ENCODE data around the gene RET.
"Not testable (repeated sequence)": the region's sequence is repeated elsewhere in the genome, so short reads cannot be mapped to it uniquely, and the experiment has no call there.

The RET gene

GRCh38 chr10:43138757-43139241 lies 61.9 kb downstream of the RET start:
- H4K8ac ChIP-seq (ENCODE audit: low read depth, low read length): no peak overlapping the region
- WGBS (ENCODE audit: extremely low coverage, insufficient coverage, low lambda C conversion rate): no CpG with 5 or more reads among the region's 22 CpGs
- peak; percentile 32 for DNase-seq
- no peak overlapping the region for H4K5ac ChIP-seq (ENCODE audit: low read length)
- no peak overlapping the region for H2AK5ac ChIP-seq (ENCODE audit: low read length)
- H3K27me3 ChIP-seq (ENCODE audit: insufficient read depth, low read length, poor library complexity): no peaks in the 10 kb centered on the region
- peaks cover 5% of the 10 kb centered on the region for H3K79me1 ChIP-seq (ENCODE audit: low read length)
- H3K27ac ChIP-seq (ENCODE audit: low read depth, low read length): peak overlapping the region; percentile 39
- H2BK120ac ChIP-seq (ENCODE audit: low read depth, low read length): no peak overlapping the region
- H2BK5ac ChIP-seq (ENCODE audit: low read length): no peak overlapping the region
- no peaks in the 10 kb centered on the region for H3K36me3 ChIP-seq (ENCODE audit: control insufficient read depth, insufficient read depth, low read length)
- peak overlapping the region; percentile 61 for H3K4me2 ChIP-seq (ENCODE audit: low read length)
- no peak overlapping the region for H3K23ac ChIP-seq (ENCODE audit: low read length)
- peak overlapping the region; percentile 82 for H3K18ac ChIP-seq (ENCODE audit: low read length)
- peaks cover 3% of the 10 kb centered on the region for H3K79me2 ChIP-seq (ENCODE audit: control insufficient read depth, insufficient read depth, low read length)
- no peak overlapping the region for H2BK15ac ChIP-seq (replicated peaks; ENCODE audit: low read depth)
- H3K4ac ChIP-seq (ENCODE audit: low read depth, low read length): no peak overlapping the region
- H3K4me3 ChIP-seq (ENCODE audit: low read length): peak overlapping the region; percentile 67
- peak overlapping the region; percentile 47 for H3K56ac ChIP-seq (ENCODE audit: low read length)
- H3K4me1 ChIP-seq (ENCODE audit: control insufficient read depth, low read depth, low read length): no peaks in the 10 kb centered on the region
- H3K9ac ChIP-seq (ENCODE audit: low read length): peak overlapping the region; percentile 56

DNA sequence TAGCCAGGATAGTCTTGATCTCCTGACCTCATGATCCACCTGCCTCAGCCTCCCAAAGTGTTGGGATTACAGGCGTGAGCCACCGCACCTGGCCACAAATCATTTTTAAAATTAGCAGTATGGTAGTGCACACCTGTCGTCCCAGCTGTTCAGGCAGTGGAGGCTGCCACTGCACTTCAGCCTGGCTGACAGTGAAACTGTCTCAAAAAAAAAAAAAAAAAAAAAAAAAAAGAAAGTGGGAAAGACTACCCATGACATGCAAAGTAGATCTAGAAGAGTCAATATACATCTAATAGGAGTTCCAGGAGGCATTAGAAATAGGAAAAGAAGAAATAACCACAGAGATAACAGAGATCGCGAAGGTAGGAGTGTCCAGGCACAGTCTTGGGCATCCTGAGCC lies 64.6 kb downstream of the RET start:
- Histone ChIP-seq H3K4ac (ENCODE audit: low read depth, low read length) (no peak overlapping the region), H2BK15ac (replicated peaks; ENCODE audit: low read depth) (no peak overlapping the region), H3K27ac (ENCODE audit: low read depth, low read length) (no peak overlapping the region), H4K8ac (ENCODE audit: low read depth, low read length) (no peak overlapping the region), H2BK5ac (ENCODE audit: low read length) (no peak overlapping the region), H2AK5ac (ENCODE audit: low read length) (no peak overlapping the region), H2BK120ac (ENCODE audit: low read depth, low read length) (no peak overlapping the region), H3K9ac (ENCODE audit: low read length) (no peak overlapping the region), H3K4me2 (ENCODE audit: low read length) (no peak overlapping the region), H3K27me3 (ENCODE audit: insufficient read depth, low read length, poor library complexity) (no peaks in the 10 kb centered on the region), H4K5ac (ENCODE audit: low read length) (no peak overlapping the region), H3K79me2 (ENCODE audit: control insufficient read depth, insufficient read depth, low read length) (peaks cover 3% of the 10 kb centered on the region), H3K4me3 (ENCODE audit: low read length) (no peak overlapping the region), H3K79me1 (ENCODE audit: low read length) (peaks cover 5% of the 10 kb centered on the region), H3K36me3 (ENCODE audit: control insufficient read depth, insufficient read depth, low read length) (no peaks in the 10 kb centered on the region), H3K23ac (ENCODE audit: low read length) (no peak overlapping the region), H3K56ac (ENCODE audit: low read length) (no peak overlapping the region), H3K18ac (ENCODE audit: low read length) (no peak overlapping the region), H3K4me1 (ENCODE audit: control insufficient read depth, low read depth, low read length) (no peaks in the 10 kb centered on the region)
- no peak for DNase-seq
- no CpG with 5 or more reads among the region's 5 CpGs for WGBS (ENCODE audit: extremely low coverage, insufficient coverage, low lambda C conversion rate)

- Histone ChIP-seq H4K5ac (ENCODE audit: low read length) (no peak overlapping the region), H3K56ac (ENCODE audit: low read length) (no peak overlapping the region), H2BK5ac (ENCODE audit: low read length) (no peak overlapping the region), H3K4me2 (ENCODE audit: low read length) (no peak overlapping the region), H3K4me1 (ENCODE audit: control insufficient read depth, low read depth, low read length) (no peaks in the 10 kb centered on the region), H3K18ac (ENCODE audit: low read length) (no peak overlapping the region), H3K23ac (ENCODE audit: low read length) (no peak overlapping the region), H3K27ac (ENCODE audit: low read depth, low read length) (no peak overlapping the region), H4K8ac (ENCODE audit: low read depth, low read length) (no peak overlapping the region), H3K9ac (ENCODE audit: low read length) (no peak overlapping the region), H2BK120ac (ENCODE audit: low read depth, low read length) (no peak overlapping the region), H2AK5ac (ENCODE audit: low read length) (no peak overlapping the region), H3K79me2 (ENCODE audit: control insufficient read depth, insufficient read depth, low read length) (peaks cover 3% of the 10 kb centered on the region), H3K4ac (ENCODE audit: low read depth, low read length) (no peak overlapping the region), H3K27me3 (ENCODE audit: insufficient read depth, low read length, poor library complexity) (no peaks in the 10 kb centered on the region), H2BK15ac (replicated peaks; ENCODE audit: low read depth) (no peak overlapping the region), H3K4me3 (ENCODE audit: low read length) (no peak overlapping the region), H3K79me1 (ENCODE audit: low read length) (peaks cover 5% of the 10 kb centered on the region), H3K36me3 (ENCODE audit: control insufficient read depth, insufficient read depth, low read length) (no peaks in the 10 kb centered on the region)
- no CpG with 5 or more reads among the region's 6 CpGs for WGBS (ENCODE audit: extremely low coverage, insufficient coverage, low lambda C conversion rate)
- DNase-seq: no peak
Measured at GRCh38 chr10:43145311-43145710, 68.4 kb downstream of the RET start.

DNA sequence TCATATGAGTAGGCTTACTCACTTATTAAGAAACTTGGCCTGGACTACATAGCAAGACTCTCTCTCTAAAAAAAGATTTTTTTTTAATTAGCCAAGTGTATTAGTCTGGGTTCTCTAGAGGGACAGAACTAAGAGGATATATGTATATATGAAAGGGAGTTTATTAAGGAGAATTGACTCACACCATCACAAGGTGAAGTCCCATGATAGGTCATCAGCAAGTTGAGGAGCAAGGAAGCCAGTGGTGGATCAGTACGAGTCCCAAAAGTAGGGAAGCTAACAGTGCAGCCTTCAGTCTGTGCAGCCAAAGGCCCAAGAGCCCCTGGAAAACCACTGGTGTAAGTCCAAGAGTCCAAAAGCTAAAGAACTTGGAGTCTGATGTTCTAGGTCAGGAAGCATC lies 69.1 kb downstream of the RET start:
- not testable (repeated sequence) for H3K23ac ChIP-seq (ENCODE audit: low read length); H2BK120ac ChIP-seq (ENCODE audit: low read depth, low read length); H3K36me3 ChIP-seq (ENCODE audit: control insufficient read depth, insufficient read depth, low read length); H2AK5ac ChIP-seq (ENCODE audit: low read length); H2BK15ac ChIP-seq (replicated peaks; ENCODE audit: low read depth); H3K4me3 ChIP-seq (ENCODE audit: low read length); H3K56ac ChIP-seq (ENCODE audit: low read length); H3K18ac ChIP-seq (ENCODE audit: low read length); H3K27me3 ChIP-seq (ENCODE audit: insufficient read depth, low read length, poor library complexity); H4K5ac ChIP-seq (ENCODE audit: low read length); H3K9ac ChIP-seq (ENCODE audit: low read length); H3K4me1 ChIP-seq (ENCODE audit: control insufficient read depth, low read depth, low read length); H3K79me1 ChIP-seq (ENCODE audit: low read length); H3K79me2 ChIP-seq (ENCODE audit: control insufficient read depth, insufficient read depth, low read length); H3K4me2 ChIP-seq (ENCODE audit: low read length); H4K8ac ChIP-seq (ENCODE audit: low read depth, low read length); DNase-seq; H3K4ac ChIP-seq (ENCODE audit: low read depth, low read length); H3K27ac ChIP-seq (ENCODE audit: low read depth, low read length); H2BK5ac ChIP-seq (ENCODE audit: low read length)
- WGBS (ENCODE audit: extremely low coverage, insufficient coverage, low lambda C conversion rate): no CpG with 5 or more reads among the region's 1 CpG

DNA sequence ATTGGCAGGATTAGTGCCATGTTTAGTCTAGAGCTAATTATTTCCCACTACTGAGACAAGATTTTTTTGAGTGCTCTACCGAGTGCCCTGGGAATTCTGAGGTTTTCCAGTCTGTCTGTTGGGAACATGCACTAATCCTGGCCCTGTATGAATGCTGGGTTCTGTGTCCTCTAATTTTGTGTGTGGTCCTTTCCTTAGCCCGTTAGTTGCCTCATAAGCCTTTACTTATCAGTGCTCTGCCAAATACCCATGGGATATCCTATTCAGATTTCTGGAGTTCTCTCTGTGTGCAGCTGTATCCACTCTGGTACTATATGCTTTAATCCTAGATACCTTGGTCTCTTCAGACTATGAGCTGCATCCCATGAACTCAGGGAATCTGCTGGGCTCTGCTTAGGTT lies 74.5 kb downstream of the RET start:
- DNase-seq: no peak
- no CpG with 5 or more reads among the region's 2 CpGs for WGBS (ENCODE audit: extremely low coverage, insufficient coverage, low lambda C conversion rate)
- no peaks in the 10 kb centered on the region for H3K79me2 ChIP-seq (ENCODE audit: control insufficient read depth, insufficient read depth, low read length)
- no peak overlapping the region for H3K56ac ChIP-seq (ENCODE audit: low read length)
- no peak overlapping the region for H3K4me3 ChIP-seq (ENCODE audit: low read length)
- no peaks in the 10 kb centered on the region for H3K36me3 ChIP-seq (ENCODE audit: control insufficient read depth, insufficient read depth, low read length)
- no peak overlapping the region for H3K9ac ChIP-seq (ENCODE audit: low read length)
- no peak overlapping the region for H2BK120ac ChIP-seq (ENCODE audit: low read depth, low read length)
- H3K18ac ChIP-seq (ENCODE audit: low read length): no peak overlapping the region
- no peak overlapping the region for H2BK15ac ChIP-seq (replicated peaks; ENCODE audit: low read depth)
- H3K4ac ChIP-seq (ENCODE audit: low read depth, low read length): no peak overlapping the region
- H3K27ac ChIP-seq (ENCODE audit: low read depth, low read length): no peak overlapping the region
- no peak overlapping the region for H3K4me2 ChIP-seq (ENCODE audit: low read length)
- H3K79me1 ChIP-seq (ENCODE audit: low read length): no peaks in the 10 kb centered on the region
- H2AK5ac ChIP-seq (ENCODE audit: low read length): no peak overlapping the region
- no peak overlapping the region for H2BK5ac ChIP-seq (ENCODE audit: low read length)
- no peak overlapping the region for H4K5ac ChIP-seq (ENCODE audit: low read length)
- no peak overlapping the region for H4K8ac ChIP-seq (ENCODE audit: low read depth, low read length)
- no peaks in the 10 kb centered on the region for H3K27me3 ChIP-seq (ENCODE audit: insufficient read depth, low read length, poor library complexity)
- H3K23ac ChIP-seq (ENCODE audit: low read length): no peak overlapping the region
- no peaks in the 10 kb centered on the region for H3K4me1 ChIP-seq (ENCODE audit: control insufficient read depth, low read depth, low read length)

- Histone ChIP-seq H3K4me1 (ENCODE audit: control insufficient read depth, low read depth, low read length) (no peaks in the 10 kb centered on the region), H3K23ac (ENCODE audit: low read length) (no peak overlapping the region), H3K56ac (ENCODE audit: low read length) (no peak overlapping the region), H3K9ac (ENCODE audit: low read length) (no peak overlapping the region), H3K27me3 (ENCODE audit: insufficient read depth, low read length, poor library complexity) (no peaks in the 10 kb centered on the region), H3K4ac (ENCODE audit: low read depth, low read length) (no peak overlapping the region), H2BK15ac (replicated peaks; ENCODE audit: low read depth) (no peak overlapping the region), H4K5ac (ENCODE audit: low read length) (no peak overlapping the region), H3K79me1 (ENCODE audit: low read length) (peaks cover 1% of the 10 kb centered on the region), H2BK5ac (ENCODE audit: low read length) (no peak overlapping the region), H3K79me2 (ENCODE audit: control insufficient read depth, insufficient read depth, low read length) (no peaks in the 10 kb centered on the region), H4K8ac (ENCODE audit: low read depth, low read length) (no peak overlapping the region), H2AK5ac (ENCODE audit: low read length) (no peak overlapping the region), H3K4me2 (ENCODE audit: low read length) (no peak overlapping the region), H3K18ac (ENCODE audit: low read length) (no peak overlapping the region), H3K36me3 (ENCODE audit: control insufficient read depth, insufficient read depth, low read length) (no peaks in the 10 kb centered on the region), H3K4me3 (ENCODE audit: low read length) (no peak overlapping the region), H3K27ac (ENCODE audit: low read depth, low read length) (no peak overlapping the region), H2BK120ac (ENCODE audit: low read depth, low read length) (no peak overlapping the region)
- DNase-seq: no peak
- no CpG with 5 or more reads among the region's 2 CpGs for WGBS (ENCODE audit: extremely low coverage, insufficient coverage, low lambda C conversion rate)
Measured at GRCh38 chr10:43153901-43154300, 77.0 kb downstream of the RET start.
